Sigmoid colon (tissue), 4 donors: ENCODE measurements around the gene OR5L2.

Experiments used
- CTCF ChIP-seq, 4 experiments: fragments of 450-650 bp in 3 of 4; fragments of 200-600 bp in 1 of 4; IDR thresholded peaks; one replicate each; pipeline ENCODE4 v1.5.1; 2016 to 2019; ENCODE audit warnings: antibody characterized with exemption in 4 of 4, mild to moderate bottlenecking in 3 of 4, moderate library complexity in 2 of 4
- EP300 ChIP-seq, 4 donors: sonication (generic); formaldehyde crosslinking; IDR thresholded peaks; one replicate each; pipeline ENCODE4 v1.6.1; 2017; ENCODE audit warnings: antibody characterized with exemption in 4 of 4
- POLR2A ChIP-seq, 2 donors: fragments of 450-650 bp; IDR thresholded peaks; one replicate each; pipeline ENCODE4 v1.6.1; 2016; ENCODE audit warnings: antibody characterized with exemption in 2 of 2, mild to moderate bottlenecking in 2 of 2, moderate library complexity in 2 of 2
- POLR2AphosphoS5 ChIP-seq, 4 donors: sonication (generic); formaldehyde crosslinking; IDR thresholded peaks; one replicate each; pipeline ENCODE4 v1.6.1; 2017; ENCODE audit warnings: antibody characterized with exemption in 4 of 4

- TF ChIP-seq CTCF (IDR thresholded peaks at IDR 0.05) (no peak), POLR2A (IDR thresholded peaks at IDR 0.05) (no peak), POLR2AphosphoS5 (IDR thresholded peaks at IDR 0.05) (no peak), EP300 (IDR thresholded peaks at IDR 0.05) (no peak)
These were observed 20.8 kb upstream of the OR5L2 start for GRCh38 chr11:55806248-55806647.
